Measurements from ENCODE around the gene GPA33. TPM values are rescaled to one million over a fixed set of nuclear protein-coding genes. Genes with fewer than 3 reads are reported as not detected.

The GPA33 gene
- polyA plus RNA-seq, 3 donors, result 0.21 to 0.34 (median 0.24) TPM

DNA sequence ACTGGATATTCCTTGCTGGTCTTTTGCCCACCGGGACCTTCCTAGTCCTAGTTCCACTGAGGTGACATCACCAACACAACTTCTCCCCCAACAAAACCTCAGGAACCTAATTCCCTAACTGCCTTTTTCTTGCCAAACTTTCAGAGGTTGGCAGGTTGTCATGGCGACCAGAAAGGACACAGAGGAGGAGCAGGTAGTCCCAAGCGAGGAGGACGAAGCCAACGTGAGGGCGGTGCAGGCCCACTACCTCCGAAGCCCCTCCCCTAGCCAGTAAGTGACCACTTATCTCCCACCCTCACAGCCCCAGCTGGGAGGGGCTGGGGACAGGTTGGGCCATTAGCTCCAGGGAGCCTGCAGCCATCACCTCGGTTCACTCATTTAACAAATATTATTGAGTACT lies 4.5 kb upstream of the GPA33 start:
- 73 to 89% (median 89%) methylated on average over 8 of the region's 8 CpGs for WGBS, 3 donors
- H3K27ac ChIP-seq (ENCODE audit: low read depth, low read length), result no peak overlapping the region

DNA sequence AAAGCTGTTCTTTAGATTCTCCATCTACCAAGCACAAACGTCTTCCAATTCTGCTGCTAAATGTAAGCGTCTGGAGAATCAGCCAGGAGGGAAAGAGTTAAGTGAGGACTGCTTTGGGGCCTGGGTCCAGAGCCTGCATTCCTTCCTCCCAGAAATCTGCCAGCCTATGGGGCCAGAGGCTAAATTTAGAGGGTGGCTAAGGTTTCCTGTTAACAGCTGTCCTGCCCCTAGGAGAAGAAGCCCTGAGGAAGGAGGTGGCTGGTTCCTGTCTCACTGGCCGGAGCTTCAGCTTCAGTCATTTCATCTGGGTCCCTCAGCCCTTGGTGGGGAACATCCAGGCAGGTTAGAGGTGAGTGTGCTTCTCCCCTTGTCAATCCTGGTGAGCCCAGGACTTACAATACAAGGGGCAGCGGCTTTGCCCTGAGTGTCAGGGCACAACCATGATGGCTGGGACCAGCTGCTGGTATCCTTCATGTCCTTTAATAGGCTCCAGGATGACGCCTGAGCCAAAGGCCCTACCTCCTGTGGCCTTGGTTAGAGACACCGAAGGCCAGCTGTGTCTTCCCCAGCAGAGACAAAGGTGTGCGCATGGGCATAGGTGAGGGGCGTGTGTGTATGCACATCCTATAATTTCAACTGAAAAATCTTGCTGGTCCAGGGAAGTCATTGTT lies 3.8 kb upstream of the GPA33 start, which contains the start of gene STYXL2:
TSS of gene STYXL2 (plus strand) at position 230 of the 671 bp plus-strand sequence. CDS start 775 bp downstream, outside the sequence.
- H3K27ac ChIP-seq (ENCODE audit: low read depth, low read length), result no peak within 1 kb of the TSS
- 66 to 75% (median 70%) methylated on average over 8 of the region's 8 CpGs for WGBS, 3 donors

DNA sequence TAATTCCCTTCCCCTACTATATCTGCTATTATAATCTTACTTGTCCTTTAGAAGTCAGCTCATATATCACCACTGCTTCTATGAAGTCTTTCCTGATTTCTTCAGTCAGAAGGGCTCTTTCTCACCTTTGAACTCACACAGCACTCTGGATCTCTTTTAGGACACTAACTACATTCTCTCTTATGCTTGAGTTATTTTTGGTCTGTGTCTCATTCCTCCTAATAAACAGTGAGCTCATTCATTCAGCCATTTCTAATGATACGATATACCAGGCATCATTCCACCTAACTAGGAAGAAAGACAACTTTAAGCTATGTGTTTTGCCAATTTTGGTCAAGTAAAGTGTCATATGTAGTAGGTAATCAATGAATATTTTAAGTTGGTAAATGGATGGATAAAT lies 2.5 kb upstream of the GPA33 start:
- H3K27ac ChIP-seq (ENCODE audit: low read depth, low read length), result no peak overlapping the region
- WGBS, 3 donors, result 83 to 91% (median 85%) methylated on average over 1 of the region's 1 CpG

DNA sequence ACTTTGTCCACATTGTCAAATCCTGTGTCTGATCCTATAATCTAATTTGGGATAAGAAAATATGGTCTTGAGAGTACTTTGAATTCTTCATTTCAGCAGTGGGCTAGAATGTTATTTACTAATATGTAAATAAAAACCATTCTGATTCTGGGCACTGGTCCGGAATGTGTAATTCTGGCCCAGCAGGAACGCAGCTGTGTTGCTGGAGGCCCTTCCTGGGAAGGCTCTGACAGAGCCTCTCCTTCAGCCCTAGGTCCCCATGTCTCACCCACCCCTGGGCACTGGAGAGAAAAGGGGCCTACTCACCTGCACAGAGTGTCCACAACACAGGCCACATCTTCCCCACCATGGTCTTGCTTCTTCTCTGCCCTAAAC lies 251 bp downstream of the GPA33 start:
- no peak overlapping the region for H3K27ac ChIP-seq (ENCODE audit: low read depth, low read length)
- 57 to 88% (median 74%) methylated on average over 2 of the region's 2 CpGs for WGBS, 3 donors

DNA sequence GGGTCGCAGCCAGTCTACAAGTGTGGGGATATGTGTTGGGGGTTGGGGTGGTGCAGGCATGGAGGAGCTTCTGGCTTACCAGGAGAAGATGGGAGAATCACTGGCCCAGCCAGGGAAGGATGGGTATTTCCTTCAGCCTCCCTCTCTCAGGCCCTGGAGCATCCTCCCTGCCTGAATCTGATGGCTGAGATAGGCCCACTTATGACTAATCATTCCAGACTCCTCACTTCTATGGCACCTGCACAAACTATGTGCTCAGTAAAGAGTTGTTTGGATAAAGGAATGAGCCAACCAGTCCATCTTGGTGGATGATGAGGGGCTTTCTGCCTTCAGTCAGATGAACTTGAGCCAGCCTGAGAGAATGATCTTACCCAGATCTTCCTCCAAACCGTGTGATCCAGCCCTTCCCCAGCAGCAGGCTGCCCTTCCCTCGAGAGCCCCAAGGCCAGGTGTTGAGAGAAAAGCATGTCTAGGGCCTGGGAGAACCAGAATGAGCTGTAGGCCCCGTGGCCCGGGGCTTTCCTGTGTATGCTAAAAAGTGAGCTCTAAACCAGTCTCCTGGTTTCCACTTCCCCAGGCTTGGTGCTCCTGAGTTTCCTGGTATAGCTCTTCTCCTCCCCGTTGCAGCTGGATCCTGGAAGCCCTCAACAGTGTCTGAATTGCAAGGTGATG lies 1.3 kb downstream of the GPA33 start:
- 74 to 82% (median 81%) methylated on average over 6 of the region's 6 CpGs for WGBS, 3 donors
- H3K27ac ChIP-seq (ENCODE audit: low read depth, low read length), result no peak overlapping the region

DNA sequence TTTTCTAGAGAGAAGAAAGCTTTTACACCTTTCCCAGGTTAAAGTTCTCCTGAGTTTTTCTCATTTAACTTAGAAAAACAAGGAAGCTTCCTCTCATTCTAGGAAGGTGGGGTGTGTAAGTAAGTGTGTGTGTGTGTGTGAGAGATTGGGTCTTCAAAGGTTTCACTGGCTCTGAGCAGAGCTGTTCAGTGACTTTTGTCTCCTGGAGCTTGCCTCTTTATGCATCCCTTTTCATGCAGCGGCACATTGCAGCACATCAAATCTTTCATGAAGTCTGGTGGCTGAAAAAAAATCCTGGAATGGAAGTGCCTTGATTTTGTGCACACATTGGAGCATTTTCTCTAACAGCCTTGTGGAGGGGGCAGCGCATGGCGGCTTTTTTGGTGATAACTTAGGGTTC lies 3.4 kb downstream of the GPA33 start:
- WGBS, 3 donors, result 52 to 93% (median 88%) methylated on average over 3 of the region's 3 CpGs
- no peak overlapping the region for H3K27ac ChIP-seq (ENCODE audit: low read depth, low read length)

DNA sequence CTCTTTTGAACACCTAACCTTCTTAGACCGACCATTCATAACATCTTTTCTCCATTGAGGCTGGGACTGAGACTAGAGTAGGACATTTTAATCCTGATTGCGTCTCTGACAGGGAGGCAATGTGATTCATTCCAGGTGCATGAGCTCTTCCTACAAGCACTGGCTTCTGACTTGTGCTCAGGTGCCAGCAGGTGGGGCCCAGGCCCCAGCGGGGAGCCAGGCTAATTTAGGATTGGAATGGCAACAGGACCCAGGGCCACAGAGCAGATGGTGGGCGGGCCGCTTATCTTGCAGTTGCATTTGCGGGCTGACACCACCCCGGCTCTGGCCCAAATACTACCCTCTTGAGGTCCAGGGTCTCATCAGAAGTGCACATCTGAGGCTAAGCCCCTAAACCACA lies 4.1 kb downstream of the GPA33 start:
- H3K27ac ChIP-seq (ENCODE audit: low read depth, low read length), result no peak overlapping the region
- WGBS, 3 donors, result 87 to 97% (median 91%) methylated on average over 7 of the region's 7 CpGs

DNA sequence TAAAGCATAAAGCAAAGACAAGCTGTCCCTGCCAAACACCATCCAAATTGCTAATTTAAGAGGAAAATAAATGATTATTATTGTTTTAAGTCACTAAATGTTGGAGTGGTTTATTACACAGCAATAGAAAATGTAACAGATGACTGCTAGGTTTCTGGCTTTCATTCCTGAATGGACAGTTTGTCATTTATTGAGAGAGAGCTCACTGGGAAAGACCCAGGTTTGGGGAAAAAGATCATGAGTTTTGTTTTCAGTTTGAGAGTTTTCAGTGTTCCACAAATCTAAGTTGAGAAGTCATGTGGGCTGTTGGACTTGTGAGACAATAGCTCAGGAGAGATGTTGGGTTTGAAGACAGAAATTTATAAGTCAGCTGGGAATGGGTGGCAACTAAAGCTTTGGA lies 5.4 kb downstream of the GPA33 start:
- H3K27ac ChIP-seq (ENCODE audit: low read depth, low read length), result no peak overlapping the region

DNA sequence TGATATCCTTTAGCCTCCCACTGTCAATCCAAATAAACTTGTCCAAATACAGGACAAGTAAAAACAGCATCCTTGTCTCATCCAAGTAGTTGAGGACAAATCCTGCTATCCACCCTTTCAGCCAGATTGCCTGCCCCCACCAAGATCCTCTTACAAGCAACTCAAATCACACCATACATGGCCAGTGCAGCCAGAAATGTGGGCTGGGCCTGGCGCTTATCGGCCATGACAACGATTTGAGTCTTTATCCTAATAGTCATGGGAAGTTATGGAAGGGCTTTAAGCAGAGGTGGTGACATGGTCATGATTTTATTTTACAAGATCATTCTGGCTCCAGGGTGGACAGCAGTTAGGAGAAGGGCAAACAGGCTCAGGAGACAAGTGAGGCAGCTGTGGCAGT lies 6.3 kb downstream of the GPA33 start:
- WGBS, 3 donors, result 82 to 96% (median 86%) methylated on average over 3 of the region's 3 CpGs
- H3K27ac ChIP-seq (ENCODE audit: low read depth, low read length), result no peak overlapping the region

DNA sequence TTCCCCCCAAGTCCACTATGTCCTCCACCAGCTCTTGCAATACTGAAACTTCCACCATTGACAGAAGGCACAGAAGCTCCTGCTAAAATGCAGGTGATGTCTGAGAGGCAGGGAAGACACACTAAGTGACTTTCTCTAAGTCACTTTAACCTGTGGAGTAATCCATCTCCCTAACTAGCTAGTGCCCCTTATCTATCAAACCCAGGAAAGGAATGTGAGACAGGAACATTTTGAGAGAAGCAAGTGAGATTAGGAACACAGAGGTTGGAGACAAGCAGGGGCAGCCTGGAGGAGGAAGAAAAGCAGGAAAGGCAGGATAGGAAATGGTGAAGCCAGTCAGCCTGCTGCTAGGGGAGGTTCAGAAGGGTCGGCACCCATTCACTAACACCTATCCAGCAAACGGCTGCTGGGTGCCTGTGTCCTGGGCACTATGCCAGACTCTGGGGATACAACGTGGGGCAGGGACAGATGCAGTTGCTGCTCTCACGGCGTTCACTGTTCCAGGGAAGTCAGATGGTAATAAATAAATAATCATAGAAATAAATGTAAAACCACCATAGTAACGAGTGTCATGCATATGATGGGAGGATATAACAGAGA lies 7.0 kb downstream of the GPA33 start:
- no peak overlapping the region for H3K27ac ChIP-seq (ENCODE audit: low read depth, low read length)
- 35 to 43% (median 36%) methylated on average over 6 of the region's 6 CpGs for WGBS, 3 donors

DNA sequence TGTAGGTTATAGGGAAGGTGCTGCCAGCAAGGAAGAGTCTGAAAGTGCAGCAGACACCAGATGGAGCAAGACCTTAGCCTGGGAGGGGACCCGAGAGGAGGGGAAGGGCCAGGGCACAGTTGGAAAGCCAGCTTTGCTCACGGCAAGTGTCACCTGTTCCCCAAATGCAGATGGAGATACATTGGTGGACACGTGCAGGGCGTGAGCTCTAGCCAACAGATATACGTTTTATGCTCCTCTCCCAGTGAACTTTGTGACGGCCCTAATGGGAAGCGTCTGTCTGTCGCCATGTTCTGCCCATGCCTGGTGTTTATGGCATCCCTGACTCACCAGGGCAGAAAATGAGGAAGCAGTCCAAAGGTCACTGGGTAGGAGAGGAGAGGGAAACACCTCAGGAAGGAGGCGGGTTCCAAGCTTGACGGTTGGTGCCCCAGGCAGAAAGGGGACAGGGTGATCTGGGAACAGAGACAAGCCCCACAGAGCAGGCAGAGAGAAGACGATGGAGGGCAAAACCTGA lies 7.6 kb downstream of the GPA33 start:
- no peak overlapping the region for H3K27ac ChIP-seq (ENCODE audit: low read depth, low read length)
- 56 to 57% (median 57%) methylated on average over 11 of the region's 11 CpGs for WGBS, 3 donors

DNA sequence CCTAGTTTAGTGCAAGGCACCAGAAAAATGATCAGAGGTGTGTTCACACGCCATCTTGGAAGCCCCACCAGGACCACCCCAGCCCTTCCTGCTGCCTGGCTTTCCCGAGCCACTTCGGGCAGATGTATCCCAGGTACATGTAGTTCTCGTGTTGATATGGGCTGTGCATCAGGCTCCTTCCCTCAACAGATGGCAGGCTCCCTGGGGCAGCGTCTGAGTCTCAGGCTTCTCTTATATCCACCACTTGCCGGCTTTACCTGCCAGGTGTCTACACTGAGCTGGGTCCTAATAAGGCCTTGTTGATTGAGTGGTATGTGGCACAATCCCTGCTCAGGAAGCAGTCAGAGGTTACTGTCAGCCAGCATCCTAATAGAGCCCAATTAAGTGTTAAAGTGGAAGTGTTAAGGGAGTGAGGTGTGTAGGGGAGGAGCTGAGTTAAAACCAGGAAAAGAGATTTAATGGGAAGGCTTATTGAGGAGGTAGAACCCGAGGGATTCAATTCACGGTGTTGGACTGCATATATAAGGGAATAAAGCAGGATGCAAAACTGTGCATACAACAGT lies 8.5 kb downstream of the GPA33 start:
- 74 to 87% (median 82%) methylated on average over 8 of the region's 8 CpGs for WGBS, 3 donors
- no peak overlapping the region for H3K27ac ChIP-seq (ENCODE audit: low read depth, low read length)

DNA sequence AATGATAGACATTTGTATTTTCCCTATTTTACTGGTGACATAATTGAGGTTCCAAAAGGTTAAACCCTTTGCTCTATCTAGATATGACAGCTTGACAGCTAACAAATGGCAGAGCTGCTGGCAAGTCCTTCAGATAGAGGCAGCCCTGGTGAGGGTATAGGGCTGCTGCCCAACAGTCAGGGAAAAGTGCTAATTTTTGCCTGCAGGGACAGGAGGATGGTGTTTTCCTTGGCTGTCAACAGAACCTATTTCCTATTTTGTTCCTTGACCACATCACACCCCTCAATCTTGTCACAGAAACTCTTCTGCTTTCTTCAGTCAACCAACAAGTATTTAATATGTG lies 12.3 kb downstream of the GPA33 start:
- H3K27ac ChIP-seq (ENCODE audit: low read depth, low read length), result no peak overlapping the region

DNA sequence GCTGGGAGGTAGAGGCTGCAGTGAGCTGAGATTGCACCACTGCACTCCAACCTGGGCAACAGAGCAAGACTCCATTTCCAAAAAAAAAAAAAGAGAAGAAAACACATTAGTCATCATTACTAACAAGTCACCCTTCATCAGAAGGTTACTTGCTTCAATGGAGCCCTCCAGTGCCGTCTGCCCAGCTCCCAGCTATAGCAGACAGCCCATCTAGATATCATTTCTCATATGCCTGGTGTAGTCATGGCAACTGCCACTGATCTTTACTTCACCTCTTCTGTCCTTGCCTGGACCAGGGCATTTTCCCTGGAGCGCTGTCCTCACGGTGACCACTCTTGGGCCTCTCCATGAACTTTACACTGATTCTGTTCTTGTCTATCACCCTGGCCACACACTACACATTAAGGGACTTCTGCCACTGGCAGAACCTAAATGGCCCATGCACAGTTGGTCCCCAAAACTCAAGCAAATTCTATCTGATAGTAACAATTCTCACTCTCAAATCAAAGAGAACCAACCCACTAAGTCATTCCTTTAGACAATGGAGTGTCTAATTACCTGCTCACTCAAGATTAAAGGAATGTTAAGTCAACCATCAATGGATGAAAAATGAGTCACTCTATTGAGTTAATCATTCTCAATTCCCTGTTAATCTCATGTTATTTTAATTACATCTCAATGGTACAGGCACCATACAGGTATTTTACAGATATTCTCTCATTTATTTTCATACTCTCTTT lies 12.9 kb downstream of the GPA33 start:
- no peak overlapping the region for H3K27ac ChIP-seq (ENCODE audit: low read depth, low read length)
- WGBS, 3 donors, result 67 to 91% (median 84%) methylated on average over 3 of the region's 3 CpGs

DNA sequence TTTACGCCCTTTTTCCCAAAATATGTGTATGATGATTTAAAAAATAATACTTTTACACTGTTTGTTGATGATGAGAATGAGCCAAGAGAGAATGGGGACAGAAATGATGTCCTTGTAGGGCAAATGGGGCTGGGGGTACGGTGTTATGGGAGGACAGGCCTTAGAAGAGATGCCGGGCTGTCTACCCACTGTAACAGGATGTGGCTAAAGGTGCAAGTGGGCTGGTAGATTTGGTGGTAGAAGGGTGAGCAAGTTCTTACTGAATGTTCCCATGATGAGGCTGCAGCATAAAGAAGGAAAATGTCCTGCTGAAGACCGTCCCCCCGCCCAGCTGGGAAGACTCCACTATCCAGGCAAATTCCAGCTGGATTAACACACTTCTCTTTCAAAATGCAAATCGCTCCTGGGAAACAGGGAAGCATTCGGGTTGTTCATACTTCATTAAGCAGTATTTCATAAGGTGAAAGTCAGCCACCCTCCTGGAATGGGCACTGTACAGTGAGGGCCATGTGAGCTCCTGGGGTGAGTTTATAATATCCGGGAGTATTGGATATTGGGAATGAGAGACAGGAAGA lies 14.0 kb downstream of the GPA33 start:
- WGBS, 3 donors, result 76 to 86% (median 76%) methylated on average over 8 of the region's 8 CpGs
- H3K27ac ChIP-seq (ENCODE audit: low read depth, low read length), result no peak overlapping the region

DNA sequence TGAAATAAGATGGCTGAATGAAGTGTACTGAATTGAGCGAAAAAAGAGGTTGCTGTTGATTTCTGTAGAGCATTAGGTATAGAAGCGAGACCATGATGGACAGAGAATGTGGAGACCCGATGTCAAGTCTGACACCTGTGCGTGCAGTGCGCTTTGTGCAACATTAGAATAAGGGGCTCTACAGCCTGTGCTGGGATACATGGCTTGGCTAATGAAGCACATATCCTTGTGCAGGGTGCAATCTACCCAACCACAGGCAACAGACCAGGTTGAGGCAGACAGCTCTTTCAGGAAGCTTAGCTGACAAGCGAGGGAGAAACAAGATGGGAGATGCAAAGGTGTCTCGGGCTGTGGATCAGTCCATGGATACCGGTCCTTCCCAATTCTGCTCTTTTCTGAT lies 18.9 kb downstream of the GPA33 start:
- WGBS, 3 donors, result 92 to 98% (median 97%) methylated on average over 8 of the region's 8 CpGs
- no peak overlapping the region for H3K27ac ChIP-seq (ENCODE audit: low read depth, low read length)

DNA sequence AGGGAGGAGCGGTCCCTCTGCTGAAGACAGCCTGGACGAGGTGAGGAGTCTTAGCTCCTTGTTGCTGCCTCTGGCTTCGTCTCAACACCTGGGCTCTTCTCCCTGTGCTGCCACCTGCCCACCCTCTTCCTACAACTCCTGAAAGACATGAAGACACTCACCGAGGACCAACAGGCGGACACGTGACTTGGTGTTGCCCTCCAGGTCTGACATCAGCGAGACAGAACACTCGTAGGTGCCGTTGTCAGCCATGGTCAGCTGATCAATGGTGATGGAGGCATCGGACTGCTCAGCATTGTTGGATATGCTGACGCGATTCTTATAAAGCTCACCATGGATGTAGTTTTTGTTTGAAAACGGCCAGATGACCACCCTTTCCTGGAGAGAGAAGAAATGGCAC lies 21.4 kb downstream of the GPA33 start:
- H3K27ac ChIP-seq (ENCODE audit: low read depth, low read length), result no peak overlapping the region
- 81 to 94% (median 90%) methylated on average over 13 of the region's 13 CpGs for WGBS, 3 donors

DNA sequence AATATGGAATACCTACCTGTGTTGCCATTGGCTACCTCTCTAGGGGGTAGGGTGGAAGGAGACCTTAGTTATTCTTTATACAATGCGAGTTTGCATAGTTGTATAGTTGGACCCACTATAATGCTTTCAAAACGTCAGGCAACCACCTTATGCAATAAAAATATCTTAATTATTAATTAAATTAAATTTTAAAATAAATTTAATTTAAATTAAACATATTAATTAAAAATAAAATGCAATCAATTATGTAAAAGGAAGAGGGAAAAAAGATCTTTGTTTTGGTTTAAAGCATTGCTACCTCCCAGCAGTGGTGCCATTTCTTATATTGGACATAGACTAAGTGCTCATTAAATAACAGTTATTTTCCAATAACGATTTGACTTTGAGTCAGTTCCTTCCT lies 22.3 kb downstream of the GPA33 start:
- 71 to 81% (median 75%) methylated on average over 3 of the region's 3 CpGs for WGBS, 3 donors
- no peak overlapping the region for H3K27ac ChIP-seq (ENCODE audit: low read depth, low read length)

Data from adipose tissue (tissue), 3 donors.